Measurements from ENCODE around the gene IFIT2. TPM values are rescaled to one million over a fixed set of nuclear protein-coding genes. Genes with fewer than 3 reads are reported as not detected.

IFIT2 gene
- total and polyA plus RNA-seq, 8 donors, result 0.45 to 5.0 (median 1.6) TPM; not detected in 1

GRCh38 chr10:89302625-89303024, 779 bp downstream of the IFIT2 start:
- Histone ChIP-seq H3K36me3 (peaks cover 9 to 20% (median 17%) of the 10 kb centered on the region in 4 donors), H3K27ac (peak overlapping the region; percentile 70 to 95 (median 89)), H3K27me3 (no peaks in the 10 kb centered on the region), H3K4me1 (peaks cover 8 to 35% (median 24%) of the 10 kb centered on the region in 4 donors), H3K4me3 (peak overlapping the region; percentile 46 to 56 (median 48)), H3K9me3 (no peaks in the 10 kb centered on the region)
- no peak for TF ChIP-seq CTCF (IDR thresholded peaks at IDR 0.05)
- no peak for TF ChIP-seq EP300 (IDR thresholded peaks at IDR 0.05)
- TF ChIP-seq POLR2A (IDR thresholded peaks at IDR 0.05), result no peak
- TF ChIP-seq POLR2AphosphoS5 (IDR thresholded peaks at IDR 0.05), result no peak
- WGBS, 5 donors, result 3 to 22% (median 15%) methylated on average over 3 of the region's 3 CpGs
- intact Hi-C loops (cut with DNase I; ENCODE audit: low total_unique reads), result no loop called here
- peak in 1 of 2 donors; percentile 14 for DNase-seq

DNA sequence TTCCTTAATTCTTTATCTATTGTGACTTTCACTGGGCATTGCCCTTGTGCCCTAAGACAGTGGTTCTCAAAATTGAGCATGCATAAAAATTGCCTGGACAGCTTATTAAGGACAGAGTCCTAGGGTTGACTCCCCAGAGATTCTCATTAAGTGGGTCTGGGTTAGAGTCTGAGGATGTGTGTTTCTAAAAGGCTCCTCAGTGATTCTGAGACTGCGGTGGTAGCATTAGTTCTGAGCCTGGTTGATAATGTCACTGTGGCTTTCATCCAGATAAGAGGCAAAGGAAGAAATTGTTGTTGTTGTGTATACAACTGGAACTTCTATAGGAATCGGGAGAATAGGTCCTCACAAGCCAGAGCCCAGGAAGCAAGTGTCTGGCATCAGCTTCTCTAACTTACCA, 1.3 kb downstream of the IFIT2 start:
- H3K9me3 ChIP-seq, result no peaks in the 10 kb centered on the region
- intact Hi-C loops (cut with DNase I; ENCODE audit: low total_unique reads), result no loop called here
- DNase-seq, result no peak
- 28 to 41% (median 32%) methylated on average over 2 of the region's 2 CpGs for WGBS, 5 donors
- peak overlapping the region in 1 of 4 donors; percentile 50 for H3K4me3 ChIP-seq
- H3K27ac ChIP-seq, result no peak overlapping the region
- H3K27me3 ChIP-seq, result no peaks in the 10 kb centered on the region
- H3K4me1 ChIP-seq, result peaks cover 8 to 35% (median 24%) of the 10 kb centered on the region in 4 donors
- TF ChIP-seq EP300 (IDR thresholded peaks at IDR 0.05), result no peak
- TF ChIP-seq POLR2A (IDR thresholded peaks at IDR 0.05), result no peak
- no peak for TF ChIP-seq CTCF (IDR thresholded peaks at IDR 0.05)
- no peak for TF ChIP-seq POLR2AphosphoS5 (IDR thresholded peaks at IDR 0.05)
- H3K36me3 ChIP-seq, result peaks cover 9 to 26% (median 21%) of the 10 kb centered on the region in 4 donors

DNA sequence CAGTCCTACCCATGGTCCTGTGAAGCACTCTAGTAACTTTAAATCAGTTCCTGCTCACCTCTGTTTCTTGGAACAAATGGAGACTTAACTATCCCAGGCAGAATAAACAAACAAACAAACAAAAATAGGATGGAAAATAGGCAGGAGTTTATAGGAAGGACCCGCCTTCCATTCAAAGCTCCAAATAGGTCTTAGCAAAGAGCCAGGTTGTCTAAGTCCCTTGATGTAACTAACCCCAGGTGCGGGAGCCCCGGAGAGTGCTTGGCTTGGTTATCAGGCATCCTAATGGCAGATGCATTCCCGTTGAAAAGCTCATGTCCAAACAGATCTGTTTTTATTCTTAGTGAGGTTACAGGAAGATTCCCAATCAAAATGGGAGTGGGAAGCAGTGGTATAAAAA, 2.2 kb downstream of the IFIT2 start:
- H3K27me3 ChIP-seq, result no peaks in the 10 kb centered on the region
- H3K4me3 ChIP-seq, result peak overlapping the region in 1 of 4 donors; percentile 50
- peaks cover 9 to 32% (median 22%) of the 10 kb centered on the region in 4 donors for H3K36me3 ChIP-seq
- no peaks in the 10 kb centered on the region for H3K9me3 ChIP-seq
- peaks cover 8 to 35% (median 24%) of the 10 kb centered on the region in 4 donors for H3K4me1 ChIP-seq
- intact Hi-C loops (cut with DNase I; ENCODE audit: low total_unique reads), result no loop called here
- 83 to 92% (median 89%) methylated on average over 4 of the region's 4 CpGs for WGBS, 5 donors
- no peak for TF ChIP-seq POLR2A (IDR thresholded peaks at IDR 0.05)
- TF ChIP-seq EP300 (IDR thresholded peaks at IDR 0.05), result no peak
- no peak for TF ChIP-seq POLR2AphosphoS5 (IDR thresholded peaks at IDR 0.05)
- TF ChIP-seq CTCF (IDR thresholded peaks at IDR 0.05), result no peak
- DNase-seq, result no peak
- no peak overlapping the region for H3K27ac ChIP-seq

- H3K9me3 ChIP-seq, result no peaks in the 10 kb centered on the region
- intact Hi-C loops (cut with DNase I; ENCODE audit: low total_unique reads), result no loop called here
- no peaks in the 10 kb centered on the region for H3K27me3 ChIP-seq
- WGBS, 5 donors, result 94 to 98% (median 96%) methylated on average over 2 of the region's 2 CpGs
- H3K4me1 ChIP-seq, result peaks cover 8 to 35% (median 24%) of the 10 kb centered on the region in 4 donors
- DNase-seq, result no peak
- no peak overlapping the region for H3K27ac ChIP-seq
- no peak for TF ChIP-seq CTCF (IDR thresholded peaks at IDR 0.05)
- no peak for TF ChIP-seq POLR2AphosphoS5 (IDR thresholded peaks at IDR 0.05)
- TF ChIP-seq EP300 (IDR thresholded peaks at IDR 0.05), result no peak
- no peak for TF ChIP-seq POLR2A (IDR thresholded peaks at IDR 0.05)
- peaks cover 9 to 34% (median 22%) of the 10 kb centered on the region in 4 donors for H3K36me3 ChIP-seq
- H3K4me3 ChIP-seq, result no peak overlapping the region
These were observed 2.6 kb downstream of the IFIT2 start for GRCh38 chr10:89304446-89304845.
